OCI-LY7 (cell line): Measurements from ENCODE around the gene TMEM130. TPM values are rescaled to one million over a fixed set of nuclear protein-coding genes. Genes with fewer than 3 reads are reported as not detected.
"Not testable (repeated sequence)": the region's sequence is repeated elsewhere in the genome, so short reads cannot be mapped to it uniquely, and the experiment has no call there.

ENCODE experiments used
- BruUV-seq: library from RNA; stranded (reverse); fragments of 400-500 nt; replicated peaks from 2 replicates; lab custom pipeline; 2021; lab: Mats Ljungman, UMichigan
- CTCF ChIA-PET: fragments of 300-600 bp; sonication (Branson Sonifier 250); formaldehyde crosslinking; loops from one replicate; lab custom pipeline; 2022; ENCODE audit warnings: antibody characterized with exemption; ENCODE audit not compliant: unreplicated experiment; lab: Charles Lee
- POLR2A ChIA-PET: fragments of 300-600 bp; sonication (Branson Sonifier 250); formaldehyde crosslinking; loops from one replicate; lab custom pipeline; 2022; ENCODE audit warnings: antibody characterized with exemption; lab: Charles Lee
- DNase-seq: peaks from one replicate; pipeline ENCODE4 v3.0.0-alpha.2; 2015; ENCODE audit warnings: low spot score
- H2AFZ ChIP-seq: fragments of 200-600 bp; sonication (generic), shearing (Covaris generic); 2 replicates; pipeline ENCODE4 v1.6.1; 2014; ENCODE audit warnings: mild to moderate bottlenecking, antibody characterized with exemption, low read length, moderate library complexity
- H3K27ac ChIP-seq: fragments of 200-600 bp; sonication (generic); 2 replicates; pipeline ENCODE4 v1.5.1; 2014; ENCODE audit warnings: mixed run types, low read depth, mild to moderate bottlenecking, moderate library complexity, low read length, inconsistent platforms; ENCODE audit not compliant: poor library complexity, severe bottlenecking
- H3K36me3 ChIP-seq: fragments of 200-600 bp; sonication (generic); 2 replicates; pipeline ENCODE4 v1.6.1; 2014; ENCODE audit warnings: mild to moderate bottlenecking, antibody characterized with exemption, low read length, moderate library complexity, mixed read lengths; ENCODE audit not compliant: insufficient read depth
- H3K4me1 ChIP-seq: fragments of 200-600 bp; sonication (generic); 2 replicates; pipeline ENCODE4 v1.5.1; 2014; ENCODE audit warnings: mild to moderate bottlenecking, low read length; ENCODE audit not compliant: insufficient read depth, poor library complexity, severe bottlenecking
- H3K4me2 ChIP-seq: fragments of 200-600 bp; sonication (generic); 2 replicates; pipeline ENCODE4 v1.6.1; 2014; ENCODE audit warnings: mild to moderate bottlenecking, low read length
- H3K4me3 ChIP-seq: fragments of 200-600 bp; sonication (generic); 2 replicates; pipeline ENCODE4 v1.5.1; 2014; ENCODE audit warnings: mild to moderate bottlenecking, low read depth, low read length; ENCODE audit not compliant: poor library complexity, severe bottlenecking
- H3K79me2 ChIP-seq: fragments of 200-600 bp; sonication (generic); 2 replicates; pipeline ENCODE4 v1.6.1; 2016; ENCODE audit warnings: low read depth, mild to moderate bottlenecking, low read length, moderate library complexity, mixed read lengths; ENCODE audit not compliant: insufficient read depth
- H3K9me2 ChIP-seq: fragments of 200-600 bp; sonication (generic); 2 replicates; pipeline ENCODE4 v1.6.1; 2016; ENCODE audit warnings: mild to moderate bottlenecking, low read length, mixed read lengths; ENCODE audit not compliant: insufficient read depth
- H3K9me3 ChIP-seq: fragments of 200-600 bp; sonication (generic); 2 replicates; pipeline ENCODE4 v1.6.1; 2014; ENCODE audit warnings: mild to moderate bottlenecking, mixed run types, low read length, mixed read lengths
- H4K20me1 ChIP-seq: fragments of 200-600 bp; sonication (generic); 2 replicates; pipeline ENCODE4 v1.6.1; 2014; ENCODE audit warnings: mild to moderate bottlenecking, antibody characterized with exemption, low read length, moderate library complexity, mixed read lengths; ENCODE audit not compliant: insufficient read depth
- CTCF ChIP-seq: fragments of 200-600 bp; sonication (generic); conservative IDR thresholded peaks from 2 replicates; pipeline ENCODE4 v1.5.1; 2014; ENCODE audit warnings: mild to moderate bottlenecking, antibody characterized with exemption, low read length, moderate library complexity, mixed read lengths
- EZH2phosphoT487 ChIP-seq: fragments of 200-600 bp; sonication (generic); IDR thresholded peaks from 2 replicates; pipeline ENCODE4 v1.6.1; 2018; ENCODE audit warnings: low read depth, borderline replicate concordance, mild to moderate bottlenecking, mixed run types, antibody characterized with exemption, low read length, moderate library complexity, mixed read lengths
- intact Hi-C: fragments of 100-400 bp; cut with micrococcal nuclease; formaldehyde crosslinking; loops from one replicate; pipeline ENCODE4 v1.10.0; 2022; ENCODE audit not compliant: unreplicated experiment
- total RNA-seq, 2 experiments: library from RNA; depleted of rRNA in 1 of 2; stranded (reverse); fragments of >200 nt in 1 of 2; shearing (Covaris generic) in 1 of 2; gene quantifications; 2 replicates each; pipeline ENCODE4 v1.2.3, GENCODE V29; 2014 to 2022

Gene TMEM130
- total RNA-seq, 2 experiments from 2014 or later, result 0.22 to 0.57 TPM

- Histone ChIP-seq H3K36me3 (no peaks in the 10 kb centered on the region), H3K9me3 (no peaks in the 10 kb centered on the region), H4K20me1 (no peaks in the 10 kb centered on the region), H3K4me2 (no peak overlapping the region), H3K4me3 (no peak overlapping the region), H3K9me2 (no peaks in the 10 kb centered on the region), H3K27ac (no peak overlapping the region), H3K79me2 (peaks cover 8% of the 10 kb centered on the region; the same call in 1 of the 2 replicates), H3K4me1 (peaks cover 25% of the 10 kb centered on the region), H2AFZ (no peak overlapping the region)
- DNase-seq, result no peak
- no TSS peak for BruUV-seq
- TF ChIP-seq CTCF (no peak), EZH2phosphoT487 (no peak)
- POLR2A ChIA-PET, result no interaction called here
- CTCF ChIA-PET, result no interaction called here
- intact Hi-C loops, result loop anchor here (10.0 kb wide), 1 partner anchor 560 kb away; no protein-coding TSS in a partner anchor
Measured at GRCh38 chr7:98874942-98875341, 5.1 kb upstream of the TMEM130 start.

DNA sequence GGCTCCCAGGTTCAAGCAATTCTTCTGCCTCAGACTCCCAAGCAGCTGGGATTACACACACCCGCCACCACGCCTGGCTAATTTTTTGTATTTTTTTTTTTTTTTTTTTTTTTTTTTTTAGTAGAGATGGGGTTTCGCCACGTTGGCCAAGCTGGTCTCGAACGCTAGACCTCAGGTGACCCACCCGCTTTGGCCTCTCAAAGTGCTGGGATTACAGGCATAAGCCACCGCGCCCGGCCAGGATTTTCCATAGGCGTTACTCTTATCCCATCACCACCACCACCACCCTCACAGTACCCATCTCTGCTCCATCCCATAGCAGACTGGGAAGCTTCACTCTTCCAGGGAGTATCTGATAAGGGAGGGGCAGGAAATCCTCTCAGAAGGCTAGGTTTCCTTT lies 3.8 kb upstream of the TMEM130 start:
- H3K36me3 ChIP-seq, H4K20me1 ChIP-seq, CTCF ChIA-PET, H3K9me2 ChIP-seq, H3K4me2 ChIP-seq, H2AFZ ChIP-seq, H3K79me2 ChIP-seq, BruUV-seq, H3K27ac ChIP-seq, H3K4me3 ChIP-seq, DNase-seq, H3K9me3 ChIP-seq, POLR2A ChIA-PET: not testable (repeated sequence)
- H3K4me1 ChIP-seq, result peaks cover 36% of the 10 kb centered on the region
- intact Hi-C loops, result loop anchor here (10.0 kb wide), 1 partner anchor 559 kb away; no protein-coding TSS in a partner anchor

GRCh38 chr7:98872328-98872924 lies 2.6 kb upstream of the TMEM130 start:
- Histone ChIP-seq H4K20me1 (no peaks in the 10 kb centered on the region), H3K9me2 (no peaks in the 10 kb centered on the region), H3K36me3 (no peaks in the 10 kb centered on the region), H3K9me3 (no peaks in the 10 kb centered on the region), H3K27ac (no peak overlapping the region), H3K4me3 (no peak overlapping the region), H2AFZ (no peak overlapping the region), H3K4me2 (no peak overlapping the region), H3K79me2 (no peaks in the 10 kb centered on the region), H3K4me1 (peaks cover 31% of the 10 kb centered on the region)
- POLR2A ChIA-PET, result interaction anchor here (0.7 kb wide), 1 partner anchor 164 kb away, joined by 4 read pairs; no protein-coding TSS in a partner anchor
- DNase-seq, result peak; percentile 77
- peak; percentile 73 for TF ChIP-seq CTCF
- TF ChIP-seq EZH2phosphoT487, result no peak
- no TSS peak for BruUV-seq
- intact Hi-C loops, result loop anchor here (10.0 kb wide), 1 partner anchor 558 kb away; no protein-coding TSS in a partner anchor
- CTCF ChIA-PET, result interaction anchor here (0.6 to 0.8 kb wide), 2 partner anchors 13 to 229 kb away, joined by 3 to 5 read pairs; no protein-coding TSS in a partner anchor
